HepG2 (cell line): ENCODE results near the gene GOLGA7B. TPM values are rescaled to one million over a fixed set of nuclear protein-coding genes. Genes with fewer than 3 reads are reported as not detected.

ENCODE experiments used
- DNMT3B ChIP-seq: conservative IDR thresholded peaks from 2 replicates; pipeline ENCODE4 v1.6.1; 2016; ENCODE audit warnings: missing biosample characterization, control low read depth
- ELF4 ChIP-seq: sonication (generic); formaldehyde crosslinking; IDR thresholded peaks from 2 replicates; pipeline ENCODE4 v1.5.0; 2020; ENCODE audit warnings: missing genetic modification reagents, mild to moderate bottlenecking, moderate library complexity, borderline replicate concordance
- FOXK2 ChIP-seq: fragments of 450-650 bp; IDR thresholded peaks from 2 replicates; pipeline ENCODE4 v1.6.1; 2016
- JUN ChIP-seq: sonication (generic); formaldehyde crosslinking; IDR thresholded peaks from 2 replicates; pipeline ENCODE4 v1.4.0; 2020; ENCODE audit warnings: mild to moderate bottlenecking, missing genetic modification reagents
- MAFF ChIP-seq: IDR thresholded peaks from 2 replicates; pipeline ENCODE4 v1.6.1; 2011; ENCODE audit warnings: low read depth, low read length, improper control_type of control experiment
- MXI1 ChIP-seq: IDR thresholded peaks from 3 replicates; pipeline ENCODE4 v1.6.1; 2012; ENCODE audit warnings: low read depth, low read length, inconsistent platforms, borderline replicate concordance
- NCOR1 ChIP-seq: fragments of 200-600 bp; sonication (generic); IDR thresholded peaks from 2 replicates; pipeline ENCODE4 v1.7.0; 2017; ENCODE audit warnings: antibody characterized with exemption, low read length, borderline replicate concordance
- NFE2L2 ChIP-seq: fragments of 150-350 bp; IDR thresholded peaks from 2 replicates; pipeline ENCODE4 v1.6.1; 2014; ENCODE audit warnings: low read length
- PHF21A ChIP-seq: sonication (generic); formaldehyde crosslinking; IDR thresholded peaks from 2 replicates; pipeline ENCODE4 v1.5.0; 2020; ENCODE audit warnings: mild to moderate bottlenecking, missing genetic modification reagents
- PHF5A ChIP-seq: IDR thresholded peaks from one replicate; pipeline ENCODE4 v1.6.1; 2018; ENCODE audit warnings: low read depth, missing genetic modification reagents; ENCODE audit not compliant: unreplicated experiment
- REPIN1 ChIP-seq: sonication (generic); formaldehyde crosslinking; IDR thresholded peaks from 2 replicates; pipeline ENCODE4 v1.8.0; 2022; ENCODE audit warnings: missing genetic modification reagents, low read depth, mild to moderate bottlenecking, borderline replicate concordance
- SALL2 ChIP-seq: sonication (generic); formaldehyde crosslinking; IDR thresholded peaks from 2 replicates; pipeline ENCODE4 v1.8.1; 2023; ENCODE audit warnings: mild to moderate bottlenecking, missing genetic modification reagents, inconsistent platforms
- SP140L ChIP-seq: sonication (generic); formaldehyde crosslinking; IDR thresholded peaks from 2 replicates; pipeline ENCODE4 v1.4.0; 2020; ENCODE audit warnings: missing genetic modification reagents, borderline replicate concordance
- SP5 ChIP-seq: IDR thresholded peaks from 2 replicates; pipeline ENCODE4 v1.6.1; 2016; ENCODE audit warnings: low read depth, borderline replicate concordance
- SRSF1 ChIP-seq: fragments of 200-400 bp; formaldehyde crosslinking; optimal IDR thresholded peaks from 2 replicates; pipeline ENCODE3; 2017; ENCODE audit warnings: mild to moderate bottlenecking, low read depth, low read length, moderate library complexity
- TCF7 ChIP-seq: sonication (generic); IDR thresholded peaks from 2 replicates; pipeline ENCODE4 v1.6.1; 2016; ENCODE audit warnings: antibody characterized with exemption, low read depth
- THAP11 ChIP-seq: IDR thresholded peaks from 2 replicates; pipeline ENCODE4 v1.6.1; 2016; ENCODE audit warnings: missing biosample characterization, missing genetic modification reagents
- ZNF253 ChIP-seq: sonication (generic); formaldehyde crosslinking; IDR thresholded peaks from 2 replicates; pipeline ENCODE4 v1.8.0; 2022; ENCODE audit warnings: mild to moderate bottlenecking, missing genetic modification reagents, borderline replicate concordance
- ZNF556 ChIP-seq: sonication (generic); formaldehyde crosslinking; IDR thresholded peaks from 2 replicates; pipeline ENCODE4 v1.4.0; 2020; ENCODE audit warnings: mild to moderate bottlenecking, missing genetic modification reagents, borderline replicate concordance
- ZNF567 ChIP-seq: sonication (generic); formaldehyde crosslinking; IDR thresholded peaks from 2 replicates; pipeline ENCODE4 v1.8.1; 2023; ENCODE audit warnings: mild to moderate bottlenecking, missing genetic modification reagents, borderline replicate concordance
- ZSCAN20 ChIP-seq: sonication (generic); formaldehyde crosslinking; IDR thresholded peaks from 2 replicates; pipeline ENCODE4 v1.4.0; 2020; ENCODE audit warnings: missing genetic modification reagents, mild to moderate bottlenecking, borderline replicate concordance
- polyA plus RNA-seq, 8 experiments: library from polyadenylated mRNA; depleted of rRNA in 3 of 8; stranded (reverse) in 7 of 8; unstranded in 1 of 8; fragments of >200 nt; fragmentation: Illumina TruSeq in 4 of 8; extraction: Trizol in 4 of 8; gene quantifications; 2 replicates each; pipeline versions ENCODE4 v1.2.1 to v1.2.3, GENCODE V29; 2011 to 2016; ENCODE audit warnings: low read depth in 4 of 8, missing spikeins in 1 of 8, mixed read lengths in 1 of 8; ENCODE audit not compliant: insufficient read depth in 1 of 8
- total RNA-seq, 5 experiments: library from RNA; depleted of rRNA; stranded (reverse); fragments of >200 nt; fragmentation: Illumina TruSeq; extraction: Trizol; gene quantifications; 2 replicates each; pipeline ENCODE4 v1.2.3, GENCODE V29; 2016; ENCODE audit warnings: low read depth in 1 of 5
- TF ChIP-seq, protein P1 (sequence below): sonication (generic); formaldehyde crosslinking; IDR thresholded peaks from 2 replicates; pipeline ENCODE4 v1.5.0; 2020; ENCODE audit warnings: missing genetic modification reagents
- TF ChIP-seq, protein P2 (sequence below): sonication (generic); formaldehyde crosslinking; IDR thresholded peaks from 2 replicates; pipeline ENCODE4 v1.8.1; 2023; ENCODE audit warnings: mild to moderate bottlenecking, missing genetic modification reagents
- TF ChIP-seq, protein P3 (sequence below): sonication (generic); formaldehyde crosslinking; IDR thresholded peaks from 2 replicates; pipeline ENCODE4 v1.4.0; 2020; ENCODE audit warnings: missing genetic modification reagents, borderline replicate concordance
- TF ChIP-seq, protein P4 (sequence below): sonication (generic); formaldehyde crosslinking; IDR thresholded peaks from 2 replicates; pipeline ENCODE4 v1.4.0; 2020; ENCODE audit warnings: mild to moderate bottlenecking, missing genetic modification reagents
- TF ChIP-seq, protein P5 (sequence below): sonication (generic); formaldehyde crosslinking; IDR thresholded peaks from 2 replicates; pipeline ENCODE4 v1.4.0; 2020; ENCODE audit warnings: missing genetic modification reagents

Gene GOLGA7B
- total and polyA plus RNA-seq, 2 of the 13 experiments (the other 11 are each of a cell fraction or from before 2014, with no cell fraction given) = not detected

DNA sequence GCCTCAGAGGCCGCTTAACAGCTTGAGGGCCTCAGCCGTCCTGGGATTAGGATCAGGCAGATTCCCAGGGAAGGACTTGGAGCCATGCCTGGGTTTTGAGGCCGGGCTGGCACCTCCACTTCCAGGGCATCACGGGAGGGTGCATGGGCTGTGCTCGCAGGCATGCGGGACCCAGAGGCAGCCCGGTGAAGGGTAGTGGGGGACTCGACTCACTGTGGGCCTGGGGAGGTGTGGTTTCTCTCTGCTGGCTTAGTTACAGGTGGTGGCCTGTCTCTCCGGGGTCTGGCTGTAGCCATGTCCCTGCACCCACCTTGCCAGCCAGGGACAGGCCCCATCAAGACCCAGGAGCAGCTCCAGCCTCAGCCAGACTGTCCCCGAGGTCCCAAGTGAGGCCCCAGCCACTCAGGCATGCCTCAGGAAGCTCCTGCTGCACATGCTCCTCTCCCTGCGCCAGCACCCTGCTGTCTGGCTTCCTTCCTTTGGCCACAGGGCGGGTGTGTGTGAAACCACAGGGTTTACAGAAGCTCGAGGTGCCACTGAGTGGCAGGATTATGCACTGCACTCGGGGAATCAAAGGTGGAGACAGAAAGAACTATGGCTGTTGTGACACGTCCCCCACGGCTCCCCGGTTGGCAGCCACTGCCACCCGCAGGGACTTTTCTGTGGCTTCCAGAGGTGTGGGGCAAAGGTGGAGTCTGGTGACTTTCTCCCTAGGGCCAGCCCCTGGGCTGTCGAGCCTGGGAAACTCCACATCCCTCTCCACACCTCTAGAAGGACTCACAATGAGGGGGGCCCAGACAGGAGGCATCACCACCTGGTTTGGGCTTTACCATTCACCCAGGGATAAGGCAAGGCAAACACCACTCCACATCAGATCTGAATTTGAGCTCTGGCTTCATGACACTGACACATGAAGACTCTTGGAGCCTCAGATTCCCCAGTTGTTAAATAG is 19.7 kb downstream of the GOLGA7B start (continued):
- TF ChIP-seq, protein P1, sequence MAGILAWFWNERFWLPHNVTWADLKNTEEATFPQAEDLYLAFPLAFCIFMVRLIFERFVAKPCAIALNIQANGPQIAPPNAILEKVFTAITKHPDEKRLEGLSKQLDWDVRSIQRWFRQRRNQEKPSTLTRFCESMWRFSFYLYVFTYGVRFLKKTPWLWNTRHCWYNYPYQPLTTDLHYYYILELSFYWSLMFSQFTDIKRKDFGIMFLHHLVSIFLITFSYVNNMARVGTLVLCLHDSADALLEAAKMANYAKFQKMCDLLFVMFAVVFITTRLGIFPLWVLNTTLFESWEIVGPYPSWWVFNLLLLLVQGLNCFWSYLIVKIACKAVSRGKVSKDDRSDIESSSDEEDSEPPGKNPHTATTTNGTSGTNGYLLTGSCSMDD (CRISPR knock-in tag) = no peak
- TF ChIP-seq ELF4 (CRISPR knock-in tag) (no peak), SP5 (CRISPR knock-in tag) (no peak), SP140L (CRISPR knock-in tag) (no peak), DNMT3B (CRISPR knock-in tag) (no peak), THAP11 (CRISPR knock-in tag) (no peak), TCF7 (0 out of 2 replicates have a peak, but pooled peaks have one; percentile 12), JUN (CRISPR knock-in tag) (no peak), ZSCAN20 (CRISPR knock-in tag) (no peak), ZNF567 (no peak), PHF5A (CRISPR knock-in tag) (no peak), FOXK2 (no peak), PHF21A (peak; percentile 28; the same call in 1 of the 2 replicates), SALL2 (CRISPR knock-in tag) (no peak), ZNF556 (CRISPR knock-in tag) (no peak), NCOR1 (no peak), MXI1 (peak; percentile 41; the same call in 1 of the 3 replicates), NFE2L2 (no peak), ZNF253 (no peak), REPIN1 (CRISPR knock-in tag) (peak; percentile 48; the same call in 1 of the 2 replicates), MAFF (no peak), SRSF1 (no peak)
- TF ChIP-seq, protein P2, sequence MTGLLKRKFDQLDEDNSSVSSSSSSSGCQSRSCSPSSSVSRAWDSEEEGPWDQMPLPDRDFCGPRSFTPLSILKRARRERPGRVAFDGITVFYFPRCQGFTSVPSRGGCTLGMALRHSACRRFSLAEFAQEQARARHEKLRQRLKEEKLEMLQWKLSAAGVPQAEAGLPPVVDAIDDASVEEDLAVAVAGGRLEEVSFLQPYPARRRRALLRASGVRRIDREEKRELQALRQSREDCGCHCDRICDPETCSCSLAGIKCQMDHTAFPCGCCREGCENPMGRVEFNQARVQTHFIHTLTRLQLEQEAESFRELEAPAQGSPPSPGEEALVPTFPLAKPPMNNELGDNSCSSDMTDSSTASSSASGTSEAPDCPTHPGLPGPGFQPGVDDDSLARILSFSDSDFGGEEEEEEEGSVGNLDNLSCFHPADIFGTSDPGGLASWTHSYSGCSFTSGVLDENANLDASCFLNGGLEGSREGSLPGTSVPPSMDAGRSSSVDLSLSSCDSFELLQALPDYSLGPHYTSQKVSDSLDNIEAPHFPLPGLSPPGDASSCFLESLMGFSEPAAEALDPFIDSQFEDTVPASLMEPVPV (CRISPR knock-in tag) = no peak
- TF ChIP-seq, protein P3, sequence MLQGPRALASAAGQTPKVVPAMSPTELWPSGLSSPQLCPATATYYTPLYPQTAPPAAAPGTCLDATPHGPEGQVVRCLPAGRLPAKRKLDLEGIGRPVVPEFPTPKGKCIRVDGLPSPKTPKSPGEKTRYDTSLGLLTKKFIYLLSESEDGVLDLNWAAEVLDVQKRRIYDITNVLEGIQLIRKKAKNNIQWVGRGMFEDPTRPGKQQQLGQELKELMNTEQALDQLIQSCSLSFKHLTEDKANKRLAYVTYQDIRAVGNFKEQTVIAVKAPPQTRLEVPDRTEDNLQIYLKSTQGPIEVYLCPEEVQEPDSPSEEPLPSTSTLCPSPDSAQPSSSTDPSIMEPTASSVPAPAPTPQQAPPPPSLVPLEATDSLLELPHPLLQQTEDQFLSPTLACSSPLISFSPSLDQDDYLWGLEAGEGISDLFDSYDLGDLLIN (CRISPR knock-in tag) = no peak
- TF ChIP-seq, protein P4, sequence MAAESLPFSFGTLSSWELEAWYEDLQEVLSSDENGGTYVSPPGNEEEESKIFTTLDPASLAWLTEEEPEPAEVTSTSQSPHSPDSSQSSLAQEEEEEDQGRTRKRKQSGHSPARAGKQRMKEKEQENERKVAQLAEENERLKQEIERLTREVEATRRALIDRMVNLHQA (CRISPR knock-in tag) = no peak
- TF ChIP-seq, protein P5, sequence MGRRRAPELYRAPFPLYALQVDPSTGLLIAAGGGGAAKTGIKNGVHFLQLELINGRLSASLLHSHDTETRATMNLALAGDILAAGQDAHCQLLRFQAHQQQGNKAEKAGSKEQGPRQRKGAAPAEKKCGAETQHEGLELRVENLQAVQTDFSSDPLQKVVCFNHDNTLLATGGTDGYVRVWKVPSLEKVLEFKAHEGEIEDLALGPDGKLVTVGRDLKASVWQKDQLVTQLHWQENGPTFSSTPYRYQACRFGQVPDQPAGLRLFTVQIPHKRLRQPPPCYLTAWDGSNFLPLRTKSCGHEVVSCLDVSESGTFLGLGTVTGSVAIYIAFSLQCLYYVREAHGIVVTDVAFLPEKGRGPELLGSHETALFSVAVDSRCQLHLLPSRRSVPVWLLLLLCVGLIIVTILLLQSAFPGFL (CRISPR knock-in tag) = no peak
